HG03097 (cell line): Measurements from ENCODE around the gene GRAP.
A peak's percentile ranks its signal among the peaks of the same experiment; 100 is the strongest.
"Not testable (repeated sequence)": the region's sequence is repeated elsewhere in the genome, so short reads cannot be mapped to it uniquely, and the experiment has no call there.

ENCODE experiments used
- ATAC-seq: cut with Tn5 transposase; IDR thresholded peaks from one replicate; pipeline ENCODE4 v1.9.1; 2021; ENCODE audit not compliant: unreplicated experiment, low FRiP score

Gene GRAP

DNA sequence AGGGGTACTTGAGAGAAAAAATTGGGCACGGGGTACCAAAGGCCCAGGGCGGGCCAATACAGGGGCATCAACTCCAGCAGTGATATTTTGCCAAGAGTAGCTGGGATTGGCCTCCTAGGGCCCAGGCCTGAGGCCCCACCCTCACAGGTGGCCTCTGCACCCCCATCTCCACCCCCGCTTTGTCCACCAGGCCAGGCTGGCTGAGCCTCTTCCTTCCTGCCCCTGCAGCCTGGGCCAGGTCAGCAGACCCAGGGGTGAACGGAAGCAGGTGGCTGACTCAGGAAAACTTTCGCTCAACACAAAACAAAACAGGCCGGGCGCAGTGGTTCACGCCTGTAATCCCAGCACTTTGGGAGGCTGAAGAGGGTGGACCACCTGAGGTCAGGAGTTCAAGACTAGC is 3.7 kb downstream of the GRAP start:
- ATAC-seq: not testable (repeated sequence)

DNA sequence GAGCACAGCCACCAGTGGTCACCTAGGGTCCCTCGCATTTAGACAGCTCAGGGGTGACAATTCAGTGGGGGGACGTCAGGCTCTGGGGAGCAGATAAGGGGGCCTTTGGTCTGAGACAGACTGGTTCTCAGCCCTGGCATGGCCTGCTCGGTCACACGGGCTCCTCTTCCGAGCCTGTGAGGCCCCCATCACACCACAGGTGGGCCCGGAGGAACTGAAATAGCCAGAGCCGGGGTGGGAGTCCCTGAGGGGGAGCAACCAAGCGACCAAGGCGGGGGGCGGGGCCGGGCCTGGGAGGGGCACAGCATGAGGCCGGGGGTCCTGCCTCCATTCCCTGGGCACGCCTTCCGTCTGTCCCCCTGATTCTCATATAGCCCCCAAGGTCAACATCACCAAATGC is 4.4 kb downstream of the GRAP start:
- ATAC-seq: not testable (repeated sequence)

DNA sequence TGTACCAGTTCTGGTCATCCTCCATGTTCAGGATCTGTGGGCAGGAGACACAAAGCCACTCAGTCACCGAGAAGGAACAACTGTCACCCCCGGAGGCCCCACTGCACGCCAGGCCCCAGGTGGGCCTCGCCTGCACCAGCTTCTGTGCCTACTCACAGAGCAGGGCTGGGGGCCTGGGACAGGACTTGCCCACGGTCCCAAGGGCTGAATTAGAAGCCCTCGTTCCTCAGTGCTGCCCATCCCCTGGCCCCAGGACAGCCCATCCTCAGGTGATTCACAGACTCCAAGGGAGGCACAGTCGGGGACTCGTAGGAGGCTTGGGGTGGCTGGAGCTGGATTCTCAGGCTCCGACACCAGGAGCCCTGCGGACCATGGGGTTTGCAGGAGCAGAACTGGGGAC is 4.9 kb downstream of the GRAP start:
- not testable (repeated sequence) for ATAC-seq

DNA sequence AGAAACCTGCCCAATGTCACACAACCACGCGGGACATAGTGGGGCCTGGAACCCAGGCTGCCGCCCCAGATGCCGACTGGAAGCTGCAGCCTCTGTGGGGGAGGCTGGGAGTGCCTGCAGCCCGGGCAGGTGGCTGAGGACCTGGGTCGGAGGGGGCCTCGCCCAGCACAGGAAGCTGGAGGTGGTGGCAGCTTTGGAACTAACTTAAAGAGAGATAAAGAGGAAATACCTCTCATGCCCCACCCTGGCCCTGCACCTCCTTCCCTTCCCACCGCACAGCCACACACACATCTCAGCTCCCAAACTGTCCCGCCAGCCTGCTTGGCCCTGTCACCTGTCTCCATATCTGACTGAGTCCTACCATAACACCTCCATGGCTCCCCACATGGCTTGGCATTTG is 6.4 kb downstream of the GRAP start:
- not testable (repeated sequence) for ATAC-seq

DNA sequence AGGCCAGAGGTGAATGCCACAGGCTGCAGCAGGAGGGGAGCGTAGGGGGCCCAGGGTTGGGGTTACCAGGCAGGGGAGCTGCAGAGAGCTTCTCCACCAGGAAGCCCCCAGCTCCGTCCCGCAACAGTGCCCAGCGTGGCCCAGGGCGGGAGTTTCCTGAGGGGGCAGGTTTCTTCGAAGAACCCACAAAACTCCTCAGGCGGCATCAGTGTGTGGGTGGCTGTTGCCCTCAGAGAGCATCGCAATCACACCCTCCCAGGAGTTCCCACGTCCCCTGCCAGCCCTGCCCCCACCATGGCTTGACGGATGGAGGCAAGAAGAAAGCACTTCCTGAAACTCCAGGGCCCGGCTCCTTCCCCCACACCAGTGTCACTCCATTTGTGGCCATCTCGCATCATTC is 8.0 kb downstream of the GRAP start:
- not testable (repeated sequence) for ATAC-seq

DNA sequence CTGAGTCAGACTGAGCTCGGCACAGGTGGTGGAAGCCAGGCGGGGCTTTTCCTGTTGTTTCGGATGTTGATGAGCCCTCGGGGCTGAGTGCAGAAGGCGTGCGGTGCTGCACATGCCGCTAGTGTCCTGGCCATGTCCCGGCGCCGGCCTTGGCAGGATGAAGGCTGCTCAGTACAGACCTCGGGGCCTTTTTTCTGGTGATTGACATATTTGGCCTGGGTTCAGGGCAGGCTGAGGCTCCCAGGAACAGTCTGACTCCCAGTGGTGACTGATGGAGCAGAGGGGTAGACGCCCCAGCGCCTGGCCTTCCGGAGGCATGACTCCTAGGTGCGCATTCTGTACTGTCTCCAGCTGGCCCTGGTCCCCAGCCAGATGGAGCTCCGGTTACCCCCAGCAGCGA is 8.8 kb downstream of the GRAP start:
- not testable (repeated sequence) for ATAC-seq

DNA sequence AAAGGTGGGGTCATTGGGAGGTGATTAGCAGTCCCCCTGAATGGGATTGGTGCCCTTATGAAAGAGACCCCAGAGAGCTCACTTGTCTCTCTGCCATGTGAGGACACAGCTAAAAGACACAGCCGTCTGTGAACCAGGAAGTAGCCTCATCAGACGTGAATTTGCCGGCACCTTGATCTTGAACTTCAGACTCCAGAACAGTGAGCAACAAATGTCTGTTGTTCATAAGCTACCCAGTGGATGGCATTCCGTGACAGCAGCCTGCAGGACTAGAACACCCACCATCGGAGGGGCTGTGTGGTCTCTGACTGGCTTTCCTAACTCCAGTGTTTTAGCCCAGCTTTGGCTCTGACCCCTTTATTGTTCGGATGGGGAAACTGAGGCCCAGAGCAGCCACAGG is 9.2 kb downstream of the GRAP start:
- ATAC-seq: not testable (repeated sequence)

DNA sequence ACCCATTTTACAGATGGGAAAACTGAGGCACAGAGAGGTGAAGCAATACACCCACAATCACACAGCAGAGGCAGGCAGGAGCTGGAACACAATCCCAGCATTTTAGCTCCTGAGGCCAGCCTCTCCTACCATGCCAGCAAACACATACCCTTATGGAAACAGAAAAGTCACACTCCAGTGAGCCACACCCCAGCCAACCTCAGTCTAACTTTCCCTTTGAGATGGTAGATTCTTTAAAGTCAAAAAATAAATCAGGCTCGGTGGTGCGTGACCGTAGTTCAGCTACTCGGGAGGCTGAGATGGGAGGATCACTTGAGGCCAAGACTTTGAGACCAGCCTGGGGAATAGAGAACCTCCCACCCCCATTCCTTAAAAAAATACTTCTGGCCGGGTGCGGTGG is 10.6 kb downstream of the GRAP start:
- ATAC-seq: not testable (repeated sequence)

DNA sequence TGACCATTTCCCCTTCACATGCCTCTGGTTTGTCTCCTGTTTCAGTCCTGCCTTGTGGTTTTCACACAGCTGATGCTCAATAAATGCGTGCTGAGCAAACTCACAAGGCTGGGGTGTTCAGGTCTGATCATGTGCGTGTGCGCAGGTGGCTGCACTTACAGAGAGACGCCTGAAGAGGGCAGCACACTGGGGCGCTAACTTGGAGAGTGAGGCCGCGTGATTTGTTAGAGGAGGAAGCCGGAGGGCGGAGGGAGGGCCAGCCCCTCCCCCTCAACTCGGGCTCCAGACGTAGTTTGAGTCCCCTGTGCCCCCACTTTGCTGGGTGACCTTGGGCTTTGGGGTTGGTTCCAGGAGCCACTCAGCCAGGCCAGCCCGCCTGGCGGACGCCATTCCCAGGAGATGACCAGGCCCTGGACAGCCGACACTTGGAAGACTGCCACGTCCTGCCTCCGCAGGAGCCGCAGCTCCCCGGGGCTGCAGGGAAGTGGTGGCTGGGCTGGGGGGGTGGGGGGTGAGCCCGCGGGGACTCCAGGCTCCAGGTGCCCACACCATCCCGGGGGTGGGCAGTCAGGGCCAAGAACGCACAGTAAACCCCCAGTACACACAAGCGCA is 14.3 kb downstream of the GRAP start:
- peak; percentile 37 for ATAC-seq

DNA sequence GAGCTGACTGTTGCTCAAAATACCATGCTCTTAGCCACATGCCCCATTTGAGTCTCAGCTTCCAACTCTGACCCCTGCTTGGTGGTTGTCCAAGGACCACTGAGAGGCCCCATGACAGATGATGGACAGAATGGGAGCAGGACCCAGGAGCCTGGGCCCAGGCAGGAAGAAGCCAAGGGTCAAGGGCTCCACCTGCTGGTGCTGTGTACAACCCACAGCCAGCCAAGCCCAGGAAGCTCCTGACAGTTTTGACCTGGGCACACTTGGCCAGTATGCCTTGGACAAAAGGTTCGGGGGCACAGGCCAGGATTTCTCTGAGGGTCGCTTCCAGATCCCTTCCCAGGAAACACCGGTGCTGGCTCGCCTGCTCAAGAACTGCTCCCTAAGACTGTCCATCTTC is 15.0 kb downstream of the GRAP start:
- ATAC-seq: peak; percentile 40

DNA sequence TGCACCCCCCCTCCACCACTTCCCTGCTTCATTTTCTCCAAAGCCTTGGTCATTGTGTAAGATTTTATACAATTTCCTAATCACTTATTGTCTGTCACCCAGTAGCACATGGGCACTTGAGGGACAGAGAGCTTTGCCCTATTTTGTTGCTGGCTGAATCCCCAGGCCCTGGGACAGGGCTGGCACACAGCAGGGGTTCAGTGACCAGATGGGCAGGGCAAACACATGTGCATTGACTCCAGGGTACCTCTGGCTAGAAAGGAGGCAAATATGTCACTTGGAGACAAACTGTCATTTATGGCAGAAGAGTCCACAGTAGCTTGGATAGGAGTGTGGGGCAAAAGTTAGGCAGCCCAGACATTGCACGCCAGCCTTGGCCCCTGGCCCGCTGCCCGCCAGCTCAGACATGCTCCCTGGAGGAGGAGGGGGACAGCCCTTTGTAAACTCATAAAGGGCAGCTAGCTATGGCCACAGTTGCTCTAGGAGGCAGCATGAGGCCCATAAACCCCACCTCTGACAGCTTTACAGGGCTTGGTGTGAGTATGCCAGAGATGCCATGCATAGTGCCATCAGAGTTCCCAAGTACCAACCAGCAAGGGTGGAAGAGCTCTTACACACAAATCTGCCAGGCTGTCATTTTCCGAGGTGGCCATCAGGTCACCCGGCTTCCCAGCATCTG is 15.8 kb downstream of the GRAP start:
- not testable (repeated sequence) for ATAC-seq

DNA sequence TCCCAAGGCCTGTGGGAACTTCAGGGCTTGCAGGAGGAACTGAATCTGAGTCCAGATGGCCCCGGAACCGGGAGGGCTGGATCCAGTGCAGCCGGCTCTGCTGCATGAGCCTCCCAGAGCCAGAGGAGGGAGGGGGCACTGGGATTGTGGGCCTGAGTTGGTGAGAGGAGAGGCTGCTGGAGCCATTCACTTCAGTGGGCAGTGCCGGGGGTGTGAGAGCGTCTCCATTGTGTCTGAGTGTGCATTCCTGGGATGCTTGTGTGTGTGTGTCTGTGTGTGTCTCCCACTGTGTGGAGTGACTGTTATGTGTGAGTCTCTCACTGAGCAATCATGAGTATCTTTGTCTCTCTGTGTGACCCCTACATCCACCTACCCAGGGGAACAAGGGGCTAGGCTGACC is 17.0 kb downstream of the GRAP start:
- not testable (repeated sequence) for ATAC-seq

DNA sequence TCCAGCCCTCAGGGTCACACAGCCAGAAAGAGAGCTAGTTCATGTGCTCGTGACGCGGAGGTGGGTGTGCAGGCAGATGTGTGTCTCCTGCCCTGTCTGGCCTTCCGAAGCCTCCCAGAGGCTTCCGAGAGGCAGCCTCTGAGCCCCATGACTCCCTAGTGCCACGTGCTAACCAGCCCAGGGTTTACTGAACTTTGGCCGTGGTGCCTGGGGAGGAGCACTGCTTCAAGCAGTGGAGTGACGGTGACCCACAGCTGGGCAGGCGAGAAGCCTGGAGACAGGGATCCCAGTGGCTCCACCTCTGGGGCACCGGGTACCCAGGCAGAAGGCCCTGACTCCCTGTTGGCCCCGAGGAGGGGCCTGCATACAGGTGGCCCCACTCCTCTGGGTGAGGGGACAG is 18.1 kb downstream of the GRAP start:
- ATAC-seq: not testable (repeated sequence)

DNA sequence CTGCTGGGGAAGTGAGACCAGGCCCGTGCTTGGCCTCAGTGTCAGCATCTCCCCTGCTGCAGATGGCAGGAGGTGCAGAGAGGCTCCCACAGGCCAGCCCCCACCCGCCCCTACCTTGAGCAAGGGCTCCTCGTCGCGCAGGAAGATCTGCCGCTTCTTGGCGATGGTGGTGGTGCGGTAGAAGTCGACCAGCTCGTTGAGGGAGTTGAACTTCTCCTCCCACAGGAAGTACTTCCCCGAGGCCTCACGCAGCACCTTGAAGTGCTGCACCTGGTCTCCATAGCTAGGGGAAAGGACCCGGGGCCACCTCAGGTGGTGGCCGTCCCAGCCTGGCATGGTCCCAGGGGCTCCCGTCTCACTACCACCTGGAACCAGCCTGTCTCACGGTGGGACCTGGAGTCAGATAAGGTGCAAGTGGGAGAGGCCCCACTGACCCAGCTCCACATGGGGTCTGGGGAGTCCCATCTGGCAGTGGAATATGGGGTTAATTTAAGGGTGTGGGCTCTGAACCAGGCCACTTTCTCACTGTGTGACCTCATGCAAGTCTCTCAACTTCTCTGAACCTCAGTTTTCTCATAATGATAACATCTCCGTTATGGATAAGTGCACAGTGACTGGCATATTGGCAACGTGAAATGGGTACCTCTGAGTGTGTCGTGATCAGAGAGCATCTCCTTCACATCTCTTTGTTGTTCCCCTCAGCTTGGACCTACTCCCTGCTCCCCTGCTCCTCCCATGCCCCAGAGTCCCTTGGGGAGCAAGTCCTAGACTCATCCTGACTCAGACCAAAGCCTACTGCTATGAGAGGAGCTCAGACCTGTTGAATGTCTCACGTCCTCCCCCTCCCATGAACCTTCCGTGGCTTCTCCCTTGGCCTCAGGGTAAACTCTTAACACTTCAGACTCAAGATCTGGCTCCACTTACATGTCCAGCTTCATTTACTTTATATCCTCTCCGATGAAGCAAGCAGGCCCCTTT is 22.4 kb downstream of the GRAP start:
- ATAC-seq: no peak

DNA sequence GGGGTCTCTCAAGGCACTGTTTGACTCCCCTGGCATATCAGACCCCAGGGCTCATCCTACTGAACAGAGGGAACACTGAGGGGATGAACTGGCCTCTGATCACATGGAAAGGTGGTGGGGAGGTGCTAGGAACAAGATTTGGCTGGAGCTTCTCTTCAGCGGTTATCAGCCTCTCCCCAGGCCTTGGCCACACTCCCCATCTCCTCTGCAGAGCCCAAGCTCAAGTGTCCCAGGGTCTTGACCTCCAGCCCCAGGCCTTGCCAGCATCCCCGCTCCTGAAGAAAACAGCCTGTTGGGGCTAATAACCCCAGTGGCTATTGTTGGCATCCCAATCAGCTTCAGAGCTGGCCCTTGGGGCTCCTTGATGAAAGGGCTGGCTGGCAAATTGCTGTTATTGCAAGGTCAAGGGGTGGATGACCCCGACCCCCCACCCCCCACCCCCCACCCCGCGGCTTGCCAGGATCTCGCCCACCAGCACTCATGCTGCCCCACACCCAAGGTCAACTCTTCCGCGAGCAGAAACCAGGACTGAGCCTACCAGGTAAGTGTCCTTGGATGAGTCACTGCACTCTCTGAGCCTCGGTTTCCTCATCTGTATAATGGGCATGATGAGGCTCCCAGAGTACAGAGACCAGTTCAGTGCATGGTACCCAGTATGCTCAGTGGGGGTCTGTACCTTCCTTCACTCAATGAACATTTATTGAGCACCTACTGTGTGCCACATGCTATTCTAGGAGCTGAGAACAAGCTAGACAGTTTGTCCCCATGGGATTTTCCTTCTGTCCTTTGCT is 23.4 kb downstream of the GRAP start:
- no peak for ATAC-seq

DNA sequence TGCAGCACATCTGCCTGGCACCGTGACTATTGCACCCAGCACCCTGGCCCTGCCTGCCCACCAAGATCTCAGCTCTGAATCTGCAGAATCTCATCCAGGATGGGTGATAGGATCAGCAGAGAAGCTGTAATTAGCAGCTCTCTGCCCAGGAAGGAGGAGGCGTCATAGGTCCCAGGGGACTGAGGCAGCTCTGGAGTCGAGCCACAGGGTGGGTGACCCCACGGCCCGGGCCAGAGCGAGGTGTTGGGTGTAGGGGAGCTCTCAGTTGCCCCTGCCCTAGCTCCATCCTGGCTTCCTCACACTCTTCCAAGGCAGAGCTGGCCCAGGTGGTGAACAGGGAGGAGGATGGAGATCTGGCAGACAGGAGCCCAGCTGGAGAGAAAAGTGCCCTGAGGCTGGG is 24.0 kb downstream of the GRAP start:
- ATAC-seq: no peak

DNA sequence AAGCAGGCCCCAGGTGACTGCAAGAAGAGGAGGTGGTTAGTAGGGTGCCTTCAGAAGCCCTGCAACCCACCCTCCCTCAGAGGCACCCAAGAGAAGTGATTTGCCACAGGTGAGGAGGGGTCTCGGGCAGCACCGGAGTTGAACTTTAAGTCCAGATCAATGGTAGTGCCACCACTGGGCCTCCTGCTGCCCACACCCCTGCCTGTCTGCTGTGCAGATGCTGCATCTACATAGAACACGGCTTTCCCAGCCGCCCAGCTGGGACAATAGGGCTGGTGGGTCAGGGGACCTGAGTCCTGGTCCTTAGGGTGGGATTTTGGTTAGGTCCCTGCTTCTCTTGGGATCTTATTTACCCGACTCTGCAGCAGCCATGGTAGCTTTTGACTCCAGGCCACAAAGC is 24.6 kb downstream of the GRAP start:
- ATAC-seq: no peak

DNA sequence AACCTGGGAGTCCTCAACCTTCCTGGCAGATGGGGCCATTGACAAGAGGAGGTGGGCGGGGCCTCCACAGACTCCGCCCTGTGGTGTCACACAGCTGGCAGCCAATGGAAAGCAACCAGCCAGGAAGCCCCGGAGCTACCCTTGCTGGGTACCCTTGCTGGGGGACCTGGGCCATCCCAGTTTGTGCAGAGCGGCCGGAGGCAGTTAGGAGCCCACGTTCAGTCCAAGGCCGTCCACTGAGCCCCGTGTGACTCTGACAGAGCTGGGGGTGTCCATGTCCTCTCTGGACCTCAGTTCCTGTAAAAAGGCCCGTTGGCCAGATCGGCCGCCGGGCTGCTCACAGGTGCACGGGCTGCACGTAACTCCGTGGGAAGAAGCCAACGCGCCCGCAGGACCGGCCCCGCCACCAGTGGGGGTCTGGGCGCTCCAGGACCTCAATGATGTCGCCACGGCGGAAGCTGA is 25.1 kb downstream of the GRAP start:
- no peak for ATAC-seq

DNA sequence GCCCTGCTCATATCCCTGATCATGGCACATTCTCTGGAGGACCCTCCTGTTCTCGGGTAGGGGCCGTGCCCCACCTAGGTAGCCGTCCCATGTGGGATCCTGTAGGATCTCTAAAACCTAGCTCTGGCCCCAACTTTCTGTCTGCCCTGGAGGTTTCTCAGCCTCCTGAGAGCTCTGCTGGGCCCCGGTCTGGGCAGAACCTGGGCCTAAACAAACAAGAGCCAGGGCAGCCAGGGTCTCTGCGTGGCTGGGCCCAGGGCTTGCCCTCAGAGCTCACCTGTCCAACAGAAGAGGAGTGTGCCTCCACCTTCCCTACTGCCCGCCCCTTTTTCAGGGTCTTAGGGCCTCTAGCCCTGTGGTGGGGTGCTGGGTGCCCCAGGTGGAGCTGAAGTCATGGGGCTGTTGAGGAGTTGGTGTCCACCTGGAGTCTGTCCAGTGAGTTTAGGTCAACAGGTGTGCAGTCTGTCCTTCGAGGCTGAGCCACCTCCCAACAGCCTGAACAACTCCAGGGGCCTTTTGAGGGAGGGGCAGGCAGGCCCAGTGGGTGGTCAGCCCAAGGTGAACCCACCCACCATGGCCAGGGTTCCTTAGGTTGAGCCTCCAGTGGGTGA is 25.6 kb downstream of the GRAP start:
- ATAC-seq: not testable (repeated sequence)

DNA sequence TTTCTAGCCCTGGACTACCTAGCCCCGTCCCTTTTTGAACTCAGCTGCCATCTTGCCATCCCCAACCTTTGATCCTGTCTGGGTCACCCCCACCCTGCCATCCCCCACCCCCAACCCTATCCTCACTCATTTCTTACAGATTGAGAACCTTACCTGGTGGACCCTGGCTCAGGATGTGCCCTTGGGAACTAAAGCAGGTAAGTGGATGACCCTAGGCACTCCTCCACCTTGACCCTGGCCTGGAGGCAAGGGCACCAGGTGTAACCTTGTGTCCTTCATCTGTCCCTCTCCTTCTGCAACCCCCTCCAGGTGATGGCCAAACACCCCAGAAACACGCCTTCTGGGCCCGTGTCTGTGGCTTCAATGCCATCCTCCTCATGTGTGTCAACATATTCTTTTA is 26.7 kb downstream of the GRAP start:
- no peak for ATAC-seq
